ENCODE results near the gene UQCR11.

The UQCR11 gene

GRCh38 chr19:1567116-1567847 lies 38.0 kb downstream of the UQCR11 start:
- peak; percentile 55 for DNase-seq (ENCODE audit: low spot score)

GRCh38 chr19:1566392-1567115 lies 38.7 kb downstream of the UQCR11 start:
- peak; percentile 92 for DNase-seq (ENCODE audit: low spot score)

GRCh38 chr19:1563251-1563650 lies 42.0 kb downstream of the UQCR11 start:
- no peak for DNase-seq (ENCODE audit: low spot score)

GRCh38 chr19:1561236-1561842 lies 43.9 kb downstream of the UQCR11 start:
- no peak for DNase-seq (ENCODE audit: low spot score)

- no peak for DNase-seq (ENCODE audit: low spot score)
Measured at GRCh38 chr19:1560286-1560882, 44.9 kb downstream of the UQCR11 start.

- DNase-seq (ENCODE audit: low spot score), result no peak
Measured at GRCh38 chr19:1558552-1558951, 46.7 kb downstream of the UQCR11 start.

- DNase-seq (ENCODE audit: low spot score), result no peak
Measured at GRCh38 chr19:1556390-1557070, 48.7 kb downstream of the UQCR11 start.

GRCh38 chr19:1555487-1556389 lies 49.5 kb downstream of the UQCR11 start:
- DNase-seq (ENCODE audit: low spot score), result no peak

- no peak for DNase-seq (ENCODE audit: low spot score)
Measured at GRCh38 chr19:1554968-1555367, 50.3 kb downstream of the UQCR11 start.

- no peak for DNase-seq (ENCODE audit: low spot score)
Measured at GRCh38 chr19:1553415-1553814, 51.8 kb downstream of the UQCR11 start.

GRCh38 chr19:1551068-1552040 lies 53.9 kb downstream of the UQCR11 start:
- DNase-seq (ENCODE audit: low spot score), result no peak

GRCh38 chr19:1549332-1549945 lies 55.8 kb downstream of the UQCR11 start:
- DNase-seq (ENCODE audit: low spot score), result no peak

Data from AG08395 (cell line).